GM23338 (cell line): Measurements from ENCODE around the gene GLRA1. TPM values are rescaled to one million over a fixed set of nuclear protein-coding genes. Genes with fewer than 3 reads are reported as not detected.

Experiments used
- ATAC-seq: fragments of 200-7000 bp; cut with Tn5 transposase; 3 replicates; pipeline ENCODE4 v1.9.1; 2020
- DNase-seq: peaks from one replicate; pipeline ENCODE4 v3.0.0-alpha.2; 2015; ENCODE audit warnings: low spot score
- H2AFZ ChIP-seq: fragments of 200-600 bp; sonication (generic); 2 replicates; pipeline ENCODE4 v1.8.0; 2016; ENCODE audit warnings: antibody characterized with exemption, mild to moderate bottlenecking, moderate library complexity
- H3F3A ChIP-seq: fragments of 200-600 bp; sonication (generic); replicated peaks from 2 replicates; pipeline ENCODE4 v1.8.0; 2017; ENCODE audit warnings: antibody characterized with exemption, mixed run types, low read depth
- H3K27ac ChIP-seq: fragments of 200-600 bp; sonication (generic); 2 replicates; pipeline ENCODE4 v1.6.1; 2016; ENCODE audit warnings: low read depth
- H3K27me3 ChIP-seq: fragments of 200-600 bp; sonication (generic); 2 replicates; pipeline ENCODE4 v1.8.0; 2016; ENCODE audit warnings: mild to moderate bottlenecking, mixed run types, moderate library complexity; ENCODE audit not compliant: insufficient read depth
- H3K36me3 ChIP-seq: fragments of 200-600 bp; sonication (generic); 2 replicates; pipeline ENCODE4 v1.8.0; 2016; ENCODE audit warnings: mild to moderate bottlenecking; ENCODE audit not compliant: insufficient read depth
- H3K4me1 ChIP-seq: fragments of 200-600 bp; sonication (generic); 2 replicates; pipeline ENCODE4 v1.8.0; 2016; ENCODE audit warnings: mild to moderate bottlenecking, moderate library complexity; ENCODE audit not compliant: insufficient read depth
- H3K4me2 ChIP-seq: fragments of 200-600 bp; sonication (generic); 2 replicates; pipeline ENCODE4 v1.7.1; 2017; ENCODE audit warnings: mixed run types
- H3K4me3 ChIP-seq: fragments of 200-600 bp; sonication (generic); 2 replicates; pipeline ENCODE4 v1.6.1; 2016; ENCODE audit warnings: mixed run types
- H3K79me2 ChIP-seq: fragments of 200-600 bp; sonication (generic); replicated peaks from 2 replicates; pipeline ENCODE4 v1.8.0; 2017; ENCODE audit warnings: mild to moderate bottlenecking; ENCODE audit not compliant: insufficient read depth
- H3K9me2 ChIP-seq: fragments of 200-600 bp; sonication (generic); 2 replicates; pipeline ENCODE4 v1.8.0; 2017; ENCODE audit not compliant: insufficient read depth
- H4K20me1 ChIP-seq: fragments of 200-600 bp; sonication (generic); replicated peaks from 2 replicates; pipeline ENCODE4 v1.8.0; 2017; ENCODE audit warnings: mild to moderate bottlenecking; ENCODE audit not compliant: insufficient read depth
- H3K27ac Mint-ChIP-seq: 2 replicates; pipeline ENCODE4 v1.8.0; 2020; ENCODE audit warnings: inconsistent platforms, mild to moderate bottlenecking, moderate library complexity, mixed read lengths
- H3K27me3 Mint-ChIP-seq: 3 replicates; pipeline ENCODE4 v1.8.0; 2022; ENCODE audit warnings: low read depth, mild to moderate bottlenecking, moderate library complexity, mixed read lengths, inconsistent platforms; ENCODE audit not compliant: insufficient read depth, poor library complexity
- H3K36me3 Mint-ChIP-seq: 3 replicates; pipeline ENCODE4 v1.8.0; 2021; ENCODE audit warnings: low read depth, mild to moderate bottlenecking, inconsistent platforms, moderate library complexity, mixed read lengths
- H3K4me1 Mint-ChIP-seq: 3 replicates; pipeline ENCODE4 v1.8.0; 2020; ENCODE audit warnings: mild to moderate bottlenecking, inconsistent platforms, mixed read lengths
- H3K4me3 Mint-ChIP-seq: 3 replicates; pipeline ENCODE4 v1.8.0; 2021; ENCODE audit warnings: moderate library complexity, mild to moderate bottlenecking, inconsistent platforms, mixed read lengths
- H3K9me3 Mint-ChIP-seq: 3 replicates; pipeline ENCODE4 v1.8.0; 2020; ENCODE audit warnings: moderate library complexity, mild to moderate bottlenecking, inconsistent platforms, mixed read lengths
- CREB1 ChIP-seq: fragments of 250-450 bp; sonication (Bioruptor Pico); IDR thresholded peaks from 2 replicates; pipeline ENCODE4 v1.5.0; 2020; ENCODE audit warnings: low read depth, mild to moderate bottlenecking, moderate library complexity
- CTCF ChIP-seq, 2 experiments: fragments of 200-600 bp in 1 of 2; sonication (generic) in 1 of 2; conservative IDR thresholded peaks; 2 replicates each; pipeline versions ENCODE4 v1.5.1 to v1.6.1; 2016 to 2017; ENCODE audit warnings: antibody characterized with exemption in 2 of 2, low read depth in 2 of 2, mild to moderate bottlenecking in 2 of 2, moderate library complexity in 1 of 2
- ETS1 ChIP-seq: IDR thresholded peaks from 2 replicates; pipeline ENCODE4 v1.6.1; 2016; ENCODE audit warnings: antibody characterized with exemption
- EZH2 ChIP-seq: fragments of 200-600 bp; sonication (generic); IDR thresholded peaks from one replicate; pipeline ENCODE4 v1.8.0; 2017; ENCODE audit warnings: antibody characterized with exemption, mild to moderate bottlenecking, low read depth; ENCODE audit not compliant: unreplicated experiment
- ZNF462 ChIP-seq: fragments of 250-450 bp; sonication (Bioruptor Pico); IDR thresholded peaks from 2 replicates; pipeline ENCODE4 v1.5.0; 2020; ENCODE audit warnings: mild to moderate bottlenecking, moderate library complexity
- polyA plus RNA-seq: library from polyadenylated mRNA; unstranded; fragments of >200 nt; fragmentation: Nextera tagmentation; extraction: Ambion mirVana; gene quantifications from 2 replicates; pipeline ENCODE4 v1.2.1, GENCODE V29; 2016
- total RNA-seq: library from RNA; depleted of rRNA; stranded (reverse); fragments of >200 nt; shearing (Covaris generic); gene quantifications from 2 replicates; pipeline ENCODE4 v1.2.3, GENCODE V29; 2014

Gene GLRA1
- total and polyA plus RNA-seq, 2 experiments from 2014 or later: not detected

- Histone ChIP-seq H3K4me1 (peaks cover 12% of the 10 kb centered on the region), H3K4me2 (peak overlapping the region; percentile 23; the same call in 1 of the 2 replicates), H3K36me3 (no peaks in the 10 kb centered on the region), H3K4me3 (no peak overlapping the region), H3F3A (no peaks in the 10 kb centered on the region), H4K20me1 (no peaks in the 10 kb centered on the region; the same call in 1 of the 2 replicates), H3K27me3 (peaks cover 39% of the 10 kb centered on the region), H3K79me2 (no peaks in the 10 kb centered on the region), H3K9me2 (no peaks in the 10 kb centered on the region), H3K27ac (no peak overlapping the region), H2AFZ (no peak overlapping the region)
- Mint-ChIP-seq H3K27ac (no peak overlapping the region), H3K4me1 (peaks cover 13% of the 10 kb centered on the region), H3K9me3 (no peaks in the 10 kb centered on the region), H3K4me3 (no peak overlapping the region), H3K36me3 (no peaks in the 10 kb centered on the region), H3K27me3 (peaks cover 14% of the 10 kb centered on the region)
- no peak for TF ChIP-seq ETS1
- TF ChIP-seq CTCF (conservative IDR thresholded peaks at IDR 0.05; ENCODE audit: low read depth in 2 of 2): no peak
- DNase-seq (peak; percentile 28), ATAC-seq (peak; percentile 95)
These were observed 6.7 kb downstream of the GLRA1 start for GRCh38 chr5:151917904-151918303.

- H3K4me1 Mint-ChIP-seq: peaks cover 20% of the 10 kb centered on the region
- no peak overlapping the region for H3K4me3 Mint-ChIP-seq
- Histone ChIP-seq H3K4me1 (peaks cover 21% of the 10 kb centered on the region), H3K27me3 (peaks cover 64% of the 10 kb centered on the region), H3K79me2 (no peaks in the 10 kb centered on the region), H4K20me1 (no peaks in the 10 kb centered on the region; the same call in 1 of the 2 replicates), H3K27ac (no peak overlapping the region), H3K4me2 (no peak overlapping the region), H3F3A (no peaks in the 10 kb centered on the region), H3K4me3 (no peak overlapping the region), H2AFZ (no peak overlapping the region), H3K9me2 (no peaks in the 10 kb centered on the region), H3K36me3 (no peaks in the 10 kb centered on the region)
- H3K27me3 Mint-ChIP-seq: peaks cover 19% of the 10 kb centered on the region
- no peak overlapping the region for H3K27ac Mint-ChIP-seq
- DNase-seq: no peak
- H3K36me3 Mint-ChIP-seq: no peaks in the 10 kb centered on the region
- no peaks in the 10 kb centered on the region for H3K9me3 Mint-ChIP-seq
- TF ChIP-seq EZH2 (no peak), ZNF462 (CRISPR knock-in tag) (no peak), CREB1 (CRISPR knock-in tag) (no peak)
- no peak for ATAC-seq
These were observed 11.2 kb downstream of the GLRA1 start for GRCh38 chr5:151913425-151913824.
